Activated CD8-positive, alpha-beta T cell treated with anti-CD3 and anti-CD28 coated beads for 36 hours (primary cell): ENCODE measurements around the gene DOK6. TPM values are rescaled to one million over a fixed set of nuclear protein-coding genes. Genes with fewer than 3 reads are reported as not detected.

ENCODE experiments used
- ATAC-seq: fragments of 200-7000 bp; cut with Tn5 transposase; one replicate; pipeline ENCODE4 v1.10.0; 2021; ENCODE audit warnings: mild to moderate bottlenecking, moderate library complexity
- CTCF ChIA-PET: fragments of 350-600 bp; sonication (Branson Sonifier 250); formaldehyde crosslinking; loops from one replicate; lab custom pipeline; 2021; ENCODE audit warnings: antibody characterized with exemption; lab: Charles Lee
- POLR2A ChIA-PET: fragments of 350-600 bp; sonication (Branson Sonifier 250); formaldehyde crosslinking; loops from one replicate; lab custom pipeline; 2021; ENCODE audit warnings: antibody characterized with exemption; lab: Charles Lee
- DNase-seq: peaks from one replicate; pipeline ENCODE4 v3.0.0-alpha.2; 2020
- H3K27ac Mint-ChIP-seq: one replicate; pipeline ENCODE4 v1.8.0; 2021; ENCODE audit warnings: mild to moderate bottlenecking, mixed read lengths
- H3K27me3 Mint-ChIP-seq: one replicate; pipeline ENCODE4 v1.8.0; 2021; ENCODE audit warnings: mixed read lengths
- H3K36me3 Mint-ChIP-seq: one replicate; pipeline ENCODE4 v1.8.0; 2021; ENCODE audit warnings: low read depth, mixed read lengths
- H3K4me1 Mint-ChIP-seq: one replicate; pipeline ENCODE4 v1.8.0; 2021; ENCODE audit warnings: low read depth, mixed read lengths
- H3K4me3 Mint-ChIP-seq: one replicate; pipeline ENCODE4 v1.8.0; 2021; ENCODE audit warnings: mild to moderate bottlenecking, moderate library complexity, mixed read lengths
- H3K9me3 Mint-ChIP-seq: one replicate; pipeline ENCODE4 v1.8.0; 2021; ENCODE audit warnings: mixed read lengths
- CTCF ChIP-seq: fragments of 200-600 bp; IDR thresholded peaks from one replicate; pipeline ENCODE4 v1.8.0; 2022; ENCODE audit warnings: antibody characterized with exemption, mild to moderate bottlenecking
- intact Hi-C: fragments of 100-400 bp; cut with micrococcal nuclease; formaldehyde crosslinking; loops from one replicate; pipeline ENCODE4 v1.10.0; 2022
- total RNA-seq, 2 experiments: library from RNA; stranded (reverse); gene quantifications; one replicate each; pipeline ENCODE4 v1.2.3, GENCODE V29; 2021

Gene DOK6
- total RNA-seq, 2 experiments from 2014 or later, result not detected

GRCh38 chr18:69885355-69885754 lies 484.7 kb downstream of the DOK6 start:
- ATAC-seq (no peak), DNase-seq (no peak)
- ChIA-PET CTCF (interaction anchor here (1.0 to 1.6 kb wide), 3 partner anchors 13 to 221 kb away, joined by 3 to 6 read pairs (median 4); no protein-coding TSS in a partner anchor), POLR2A (interaction anchor here (0.7 to 3.5 kb wide), 8 partner anchors 10 to 161 kb away, joined by 3 to 14 read pairs (median 4); no protein-coding TSS in a partner anchor)
- H3K4me1 Mint-ChIP-seq, result peaks cover 65% of the 10 kb centered on the region
- H3K27me3 Mint-ChIP-seq, result no peaks in the 10 kb centered on the region
- H3K4me3 Mint-ChIP-seq, result peak overlapping the region; percentile 59
- peaks cover under 1% of the 10 kb centered on the region for H3K9me3 Mint-ChIP-seq
- TF ChIP-seq CTCF, result no peak
- intact Hi-C loops, result no loop called here
- peak overlapping the region; percentile 95 for H3K27ac Mint-ChIP-seq
- peaks cover 30% of the 10 kb centered on the region for H3K36me3 Mint-ChIP-seq

DNA sequence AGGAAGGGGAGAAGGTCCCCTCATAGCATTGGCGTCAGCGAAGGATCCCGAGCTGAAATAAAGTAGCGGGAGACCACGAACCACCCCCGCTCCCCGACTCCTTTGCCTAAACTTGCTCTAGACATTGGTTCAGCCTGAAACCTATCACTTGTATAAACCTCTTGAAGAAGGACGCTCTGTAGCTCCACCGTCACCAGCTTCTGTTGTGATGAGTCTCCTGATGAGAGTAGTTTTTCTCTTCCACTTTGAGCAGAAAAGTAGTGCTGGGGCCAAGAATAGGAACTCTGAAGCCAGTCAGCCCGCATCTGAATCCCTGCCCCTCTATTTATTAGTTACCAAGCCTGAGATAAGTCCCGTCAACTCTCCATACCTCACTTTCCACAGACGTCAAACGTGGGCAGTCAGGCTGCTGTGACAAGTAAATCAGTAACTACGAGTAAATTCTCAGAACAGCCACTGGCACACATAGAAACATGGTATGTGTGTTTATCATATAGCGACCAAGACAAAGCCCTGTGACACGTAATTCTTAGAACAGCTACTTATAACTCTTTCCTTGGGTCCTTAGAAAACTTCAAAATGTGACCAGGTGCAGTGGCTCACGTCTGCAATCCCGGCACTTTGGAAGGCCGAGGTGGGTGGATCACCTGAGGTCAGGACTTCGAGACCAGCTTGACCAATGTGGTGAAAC lies 485.3 kb downstream of the DOK6 start:
- ChIA-PET CTCF (interaction anchor here (1.4 to 1.6 kb wide), 2 partner anchors 12 to 71 kb away, joined by 4 to 6 read pairs; no protein-coding TSS in a partner anchor), POLR2A (interaction anchor here (0.7 to 3.5 kb wide), 9 partner anchors 9 to 162 kb away, joined by 3 to 14 read pairs (median 4); no protein-coding TSS in a partner anchor)
- Mint-ChIP-seq H3K36me3 (peaks cover 34% of the 10 kb centered on the region), H3K4me3 (peak overlapping the region; percentile 59), H3K27ac (peak overlapping the region; percentile 95), H3K4me1 (peaks cover 70% of the 10 kb centered on the region), H3K27me3 (no peaks in the 10 kb centered on the region), H3K9me3 (peaks cover 4% of the 10 kb centered on the region)
- peak; percentile 80 for DNase-seq
- ATAC-seq, result peak; percentile 69
- intact Hi-C loops, result no loop called here
- no peak for TF ChIP-seq CTCF

- no peak for TF ChIP-seq CTCF
- intact Hi-C loops, result no loop called here
- ChIA-PET CTCF (no interaction called here), POLR2A (interaction anchor here (1.2 to 3.5 kb wide), 2 partner anchors 10 to 49 kb away, joined by 3 to 14 read pairs; no protein-coding TSS in a partner anchor)
- Mint-ChIP-seq H3K27ac (peak overlapping the region; percentile 73), H3K36me3 (peaks cover 43% of the 10 kb centered on the region), H3K4me1 (peaks cover 76% of the 10 kb centered on the region), H3K9me3 (peaks cover 7% of the 10 kb centered on the region), H3K27me3 (no peaks in the 10 kb centered on the region), H3K4me3 (no peak overlapping the region)
- ATAC-seq (no peak), DNase-seq (no peak)
Measured at GRCh38 chr18:69887256-69887655, 486.6 kb downstream of the DOK6 start.

GRCh38 chr18:69889009-69889408 lies 488.3 kb downstream of the DOK6 start:
- ATAC-seq (peak; percentile 37), DNase-seq (peak; percentile 52)
- TF ChIP-seq CTCF, result no peak
- Mint-ChIP-seq H3K4me1 (peaks cover 77% of the 10 kb centered on the region), H3K27me3 (no peaks in the 10 kb centered on the region), H3K36me3 (peaks cover 60% of the 10 kb centered on the region), H3K4me3 (peak overlapping the region; percentile 39), H3K27ac (peak overlapping the region; percentile 88), H3K9me3 (peaks cover 7% of the 10 kb centered on the region)
- intact Hi-C loops, result loop anchor here (2.0 kb wide), 1 partner anchor 46 kb away; no protein-coding TSS in a partner anchor
- POLR2A ChIA-PET, result interaction anchor here (1.0 to 2.6 kb wide), 2 partner anchors 9 to 56 kb away, joined by 6 to 11 read pairs; no protein-coding TSS in a partner anchor
- CTCF ChIA-PET, result interaction anchor here (0.8 to 1.6 kb wide), 2 partner anchors 46 to 160 kb away, joined by 4 to 5 read pairs; no protein-coding TSS in a partner anchor

DNA sequence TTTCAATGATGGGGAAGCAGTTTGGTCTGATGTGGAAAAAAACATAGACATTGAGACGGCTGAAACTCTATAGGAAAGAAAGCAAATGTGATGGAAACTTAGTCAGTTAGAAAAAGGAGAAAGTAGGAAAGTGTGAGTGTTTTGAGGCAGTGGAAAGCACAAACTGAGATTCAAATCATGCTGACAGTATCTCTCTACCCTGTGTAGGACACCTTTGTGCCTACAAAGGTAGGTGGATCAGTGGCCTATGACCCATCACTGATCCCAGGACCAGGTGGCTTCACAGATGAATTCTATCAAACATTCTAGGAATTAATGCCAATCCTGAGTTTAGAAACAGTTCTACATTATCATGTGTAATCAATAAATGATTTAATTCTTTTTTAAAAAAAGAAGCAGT lies 489.9 kb downstream of the DOK6 start:
- Mint-ChIP-seq H3K4me3 (peak overlapping the region; percentile 16), H3K9me3 (peaks cover 7% of the 10 kb centered on the region), H3K36me3 (peaks cover 64% of the 10 kb centered on the region), H3K27ac (peak overlapping the region; percentile 88), H3K27me3 (no peaks in the 10 kb centered on the region), H3K4me1 (peaks cover 67% of the 10 kb centered on the region)
- intact Hi-C loops, result loop anchor here (2.0 kb wide), 1 partner anchor 54 kb away; no protein-coding TSS in a partner anchor
- POLR2A ChIA-PET, result no interaction called here
- peak; percentile 21 for ATAC-seq
- DNase-seq, result no peak
- CTCF ChIA-PET, result no interaction called here
- no peak for TF ChIP-seq CTCF
